ENCODE measurements around the gene TRMT1L.

DNA sequence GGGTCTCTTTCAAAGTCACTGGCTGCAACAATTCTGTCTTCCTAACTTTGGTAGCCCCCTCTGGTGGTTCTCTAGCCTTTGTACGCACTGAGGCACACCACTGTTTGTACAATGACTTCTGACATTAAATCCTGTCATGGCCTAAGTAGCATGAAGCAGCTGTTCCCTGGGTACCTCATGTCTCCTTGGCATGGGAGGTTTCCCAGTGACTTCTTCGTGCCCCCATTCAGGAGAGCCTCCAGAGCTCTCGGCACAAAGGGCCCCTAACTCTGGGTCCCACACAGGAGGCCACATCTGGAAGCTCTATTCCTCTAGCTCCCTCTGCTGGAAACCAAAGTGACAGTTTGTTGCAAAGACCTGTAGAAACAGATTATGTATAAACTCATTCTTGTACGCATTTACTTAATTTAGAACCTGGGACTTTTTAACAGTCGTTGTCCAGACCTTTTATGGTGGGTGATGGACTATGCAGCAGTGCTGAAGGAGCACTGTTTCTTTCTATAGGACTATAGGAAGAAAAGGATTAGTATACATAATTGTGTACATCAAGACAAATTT, 13.6 kb upstream of the TRMT1L start:
- TF ChIP-seq, protein P1, sequence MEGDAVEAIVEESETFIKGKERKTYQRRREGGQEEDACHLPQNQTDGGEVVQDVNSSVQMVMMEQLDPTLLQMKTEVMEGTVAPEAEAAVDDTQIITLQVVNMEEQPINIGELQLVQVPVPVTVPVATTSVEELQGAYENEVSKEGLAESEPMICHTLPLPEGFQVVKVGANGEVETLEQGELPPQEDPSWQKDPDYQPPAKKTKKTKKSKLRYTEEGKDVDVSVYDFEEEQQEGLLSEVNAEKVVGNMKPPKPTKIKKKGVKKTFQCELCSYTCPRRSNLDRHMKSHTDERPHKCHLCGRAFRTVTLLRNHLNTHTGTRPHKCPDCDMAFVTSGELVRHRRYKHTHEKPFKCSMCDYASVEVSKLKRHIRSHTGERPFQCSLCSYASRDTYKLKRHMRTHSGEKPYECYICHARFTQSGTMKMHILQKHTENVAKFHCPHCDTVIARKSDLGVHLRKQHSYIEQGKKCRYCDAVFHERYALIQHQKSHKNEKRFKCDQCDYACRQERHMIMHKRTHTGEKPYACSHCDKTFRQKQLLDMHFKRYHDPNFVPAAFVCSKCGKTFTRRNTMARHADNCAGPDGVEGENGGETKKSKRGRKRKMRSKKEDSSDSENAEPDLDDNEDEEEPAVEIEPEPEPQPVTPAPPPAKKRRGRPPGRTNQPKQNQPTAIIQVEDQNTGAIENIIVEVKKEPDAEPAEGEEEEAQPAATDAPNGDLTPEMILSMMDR (IDR thresholded peaks at IDR 0.05), result peak; percentile 28 to 60 (median 34)
- TF ChIP-seq POLR2AphosphoS5 (IDR thresholded peaks at IDR 0.05), result no peak
- no peak for TF ChIP-seq POLR2A (IDR thresholded peaks at IDR 0.05)

Data from gastroesophageal sphincter (tissue), 3 donors.